Natural killer cell (primary cell): ENCODE results near the gene NFIB. TPM values are rescaled to one million over a fixed set of nuclear protein-coding genes. Genes with fewer than 3 reads are reported as not detected.

Experiments
- ATAC-seq, 3 donors: fragments of 150-1000 bp in 2 of 3; fragments of 200-7000 bp in 1 of 3; cut with Tn5 transposase; 1 replicate in 1 of 3; 2 replicates in 2 of 3; pipeline ENCODE4 v1.10.0; 2021; ENCODE audit warnings: mild to moderate bottlenecking in 2 of 3, moderate library complexity in 2 of 3
- DNase-seq, 2 donors: peaks; one replicate each; pipeline versions ENCODE4 v3.0.0 to v3.0.0-alpha.2; 2013 to 2021; ENCODE audit warnings: mixed read lengths in 1 of 2
- H3K27ac ChIP-seq: one replicate; pipeline ENCODE4 v1.5.1; 2013; ENCODE audit warnings: mild to moderate bottlenecking, low read length
- H3K27me3 ChIP-seq: one replicate; pipeline ENCODE4 v1.6.1; 2013; ENCODE audit warnings: low read length; ENCODE audit not compliant: control insufficient read depth, insufficient read depth
- H3K36me3 ChIP-seq: one replicate; pipeline ENCODE4 v1.6.1; 2013; ENCODE audit warnings: low read length; ENCODE audit not compliant: control insufficient read depth, insufficient read depth
- H3K4me1 ChIP-seq: one replicate; pipeline ENCODE4 v1.6.1; 2013; ENCODE audit warnings: low read length; ENCODE audit not compliant: control insufficient read depth, insufficient read depth
- H3K4me3 ChIP-seq: one replicate; pipeline ENCODE4 v1.5.1; 2013; ENCODE audit warnings: low read length
- H3K9me3 ChIP-seq: one replicate; pipeline ENCODE4 v1.6.1; 2013; ENCODE audit warnings: low read length; ENCODE audit not compliant: control insufficient read depth, insufficient read depth
- H3K27ac Mint-ChIP-seq, 2 donors: one replicate each; pipeline ENCODE4 v1.8.0; 2022; ENCODE audit warnings: mild to moderate bottlenecking in 2 of 2, mixed read lengths in 2 of 2, moderate library complexity in 1 of 2
- H3K27me3 Mint-ChIP-seq, 2 donors: one replicate each; pipeline ENCODE4 v1.8.0; 2022; ENCODE audit warnings: low read depth in 2 of 2, mixed read lengths in 2 of 2
- H3K36me3 Mint-ChIP-seq: one replicate; pipeline ENCODE4 v1.8.0; 2022; ENCODE audit warnings: mixed read lengths
- H3K4me1 Mint-ChIP-seq, 2 donors: one replicate each; pipeline ENCODE4 v1.8.0; 2022; ENCODE audit warnings: mixed read lengths in 2 of 2
- H3K4me3 Mint-ChIP-seq: one replicate; pipeline ENCODE4 v1.8.0; 2022; ENCODE audit warnings: mild to moderate bottlenecking, moderate library complexity, mixed read lengths
- H3K9me3 Mint-ChIP-seq, 2 donors: one replicate each; pipeline ENCODE4 v1.8.0; 2022; ENCODE audit warnings: mixed read lengths in 2 of 2
- WGBS: methylation state at CpG from one replicate; pipeline ENCODE4 v1.1.7; 2013; ENCODE audit warnings: missing lambda C conversion rate; ENCODE audit not compliant: insufficient coverage; 5-methylcytosine and 5-hydroxymethylcytosine counted together
- intact Hi-C: fragments of 100-400 bp; cut with micrococcal nuclease; formaldehyde crosslinking; loops from one replicate; pipeline ENCODE4 v1.14.2; 2022
- total RNA-seq, 4 donors: library from RNA; stranded (reverse); fragments of 120-200 nt in 1 of 4; gene quantifications; one replicate each; pipeline versions ENCODE4 v1.2.3 to v1.2.4, GENCODE V29; 2013 to 2022
- TF ChIP-seq, protein P1 (sequence below): fragments of 200-600 bp; IDR thresholded peaks from one replicate; pipeline ENCODE4 v1.8.0; 2022; ENCODE audit warnings: antibody characterized with exemption

Gene NFIB
- total RNA-seq, 3 donors from 2014 or later (not counting 1 experiment from before 2014, with no cell fraction given) = 0.20 to 0.21 TPM; not detected in 1

GRCh38 chr9:14327036-14327435, 13.1 kb upstream of the NFIB start:
- Histone ChIP-seq H3K4me3 (no peak overlapping the region), H3K27me3 (peaks cover 13% of the 10 kb centered on the region), H3K9me3 (no peaks in the 10 kb centered on the region), H3K27ac (no peak overlapping the region), H3K36me3 (no peaks in the 10 kb centered on the region), H3K4me1 (peaks cover 7% of the 10 kb centered on the region)
- WGBS = 93% methylated on average over 2 of the region's 4 CpGs
- Mint-ChIP-seq H3K27ac (no peak overlapping the region), H3K27me3 (peaks cover 9 to 19% of the 10 kb centered on the region in 2 donors), H3K4me1 (peaks cover 8 to 9% of the 10 kb centered on the region in 2 donors), H3K36me3 (no peaks in the 10 kb centered on the region), H3K4me3 (no peak overlapping the region), H3K9me3 (no peaks in the 10 kb centered on the region)
- DNase-seq (no peak), ATAC-seq (no peak)
- intact Hi-C loops = no loop called here
- TF ChIP-seq, protein P1, sequence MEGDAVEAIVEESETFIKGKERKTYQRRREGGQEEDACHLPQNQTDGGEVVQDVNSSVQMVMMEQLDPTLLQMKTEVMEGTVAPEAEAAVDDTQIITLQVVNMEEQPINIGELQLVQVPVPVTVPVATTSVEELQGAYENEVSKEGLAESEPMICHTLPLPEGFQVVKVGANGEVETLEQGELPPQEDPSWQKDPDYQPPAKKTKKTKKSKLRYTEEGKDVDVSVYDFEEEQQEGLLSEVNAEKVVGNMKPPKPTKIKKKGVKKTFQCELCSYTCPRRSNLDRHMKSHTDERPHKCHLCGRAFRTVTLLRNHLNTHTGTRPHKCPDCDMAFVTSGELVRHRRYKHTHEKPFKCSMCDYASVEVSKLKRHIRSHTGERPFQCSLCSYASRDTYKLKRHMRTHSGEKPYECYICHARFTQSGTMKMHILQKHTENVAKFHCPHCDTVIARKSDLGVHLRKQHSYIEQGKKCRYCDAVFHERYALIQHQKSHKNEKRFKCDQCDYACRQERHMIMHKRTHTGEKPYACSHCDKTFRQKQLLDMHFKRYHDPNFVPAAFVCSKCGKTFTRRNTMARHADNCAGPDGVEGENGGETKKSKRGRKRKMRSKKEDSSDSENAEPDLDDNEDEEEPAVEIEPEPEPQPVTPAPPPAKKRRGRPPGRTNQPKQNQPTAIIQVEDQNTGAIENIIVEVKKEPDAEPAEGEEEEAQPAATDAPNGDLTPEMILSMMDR = no peak

- ATAC-seq = peak in 1 of 3 donors; percentile 22
- H3K36me3 Mint-ChIP-seq = no peaks in the 10 kb centered on the region
Measured at GRCh38 chr9:14326264-14326826, 12.4 kb upstream of the NFIB start.

DNA sequence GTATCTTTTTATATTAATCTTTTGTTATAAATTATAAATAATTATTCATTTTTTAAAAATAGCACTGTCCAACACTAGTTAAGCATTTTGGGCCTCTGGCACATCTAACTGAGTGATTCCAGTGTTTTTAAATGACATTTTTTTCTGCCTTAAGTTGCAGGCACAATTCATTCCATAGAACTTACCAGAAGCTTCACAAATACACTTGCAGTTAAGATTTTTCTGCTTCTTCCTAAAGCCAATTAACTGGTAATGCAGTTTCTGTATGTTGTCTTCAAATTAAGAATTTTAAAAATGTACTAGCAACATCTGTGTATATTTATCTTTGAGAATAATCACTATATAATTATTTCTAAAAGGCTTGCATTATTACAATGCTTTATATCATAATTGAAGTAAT, 11.2 kb upstream of the NFIB start:
- intact Hi-C loops = no loop called here
- Mint-ChIP-seq H3K4me3 (no peak overlapping the region), H3K27ac (no peak overlapping the region)

More at GRCh38 chr9:14326264-14326826, 12.4 kb upstream of the NFIB start:
- peaks cover 9% of the 10 kb centered on the region for H3K4me1 ChIP-seq
- Mint-ChIP-seq H3K9me3 (no peaks in the 10 kb centered on the region), H3K4me3 (no peak overlapping the region), H3K4me1 (peaks cover 14 to 16% of the 10 kb centered on the region in 2 donors), H3K27me3 (peaks cover 9 to 19% of the 10 kb centered on the region in 2 donors), H3K27ac (no peak overlapping the region)
- H3K9me3 ChIP-seq = no peaks in the 10 kb centered on the region
- peak in 1 of 2 donors; percentile 11 for DNase-seq
- H3K27ac ChIP-seq = no peak overlapping the region
- TF ChIP-seq, protein P1 = no peak
- 50% methylated on average over 1 of the region's 3 CpGs for WGBS
- H3K4me3 ChIP-seq = no peak overlapping the region
- no peaks in the 10 kb centered on the region for H3K36me3 ChIP-seq
- H3K27me3 ChIP-seq = peaks cover 13% of the 10 kb centered on the region
- intact Hi-C loops = no loop called here

More for the DNA sequence above, 11.2 kb upstream of the NFIB start:
- H3K27ac ChIP-seq = no peak overlapping the region
- no peak for DNase-seq
- no peaks in the 10 kb centered on the region for H3K9me3 ChIP-seq
- no peaks in the 10 kb centered on the region for H3K36me3 Mint-ChIP-seq
- ATAC-seq = no peak
- peaks cover 9 to 19% of the 10 kb centered on the region in 2 donors for H3K27me3 Mint-ChIP-seq
- peaks cover 9% of the 10 kb centered on the region for H3K4me1 ChIP-seq
- peaks cover 3 to 6% of the 10 kb centered on the region in 2 donors for H3K9me3 Mint-ChIP-seq
- H3K4me3 ChIP-seq = no peak overlapping the region
- peaks cover 11% of the 10 kb centered on the region for H3K27me3 ChIP-seq
- TF ChIP-seq, protein P1 = no peak
- H3K4me1 Mint-ChIP-seq = peaks cover 16 to 22% of the 10 kb centered on the region in 2 donors
- H3K36me3 ChIP-seq = no peaks in the 10 kb centered on the region
